ENCODE measurements around the gene HNRNPK. TPM values are rescaled to one million over a fixed set of nuclear protein-coding genes. Genes with fewer than 3 reads are reported as not detected.
A peak's percentile ranks its signal among the peaks of the same experiment; 100 is the strongest.

HNRNPK gene
- total and polyA plus RNA-seq, 4 donors: 137 to 403 (median 231) TPM

DNA sequence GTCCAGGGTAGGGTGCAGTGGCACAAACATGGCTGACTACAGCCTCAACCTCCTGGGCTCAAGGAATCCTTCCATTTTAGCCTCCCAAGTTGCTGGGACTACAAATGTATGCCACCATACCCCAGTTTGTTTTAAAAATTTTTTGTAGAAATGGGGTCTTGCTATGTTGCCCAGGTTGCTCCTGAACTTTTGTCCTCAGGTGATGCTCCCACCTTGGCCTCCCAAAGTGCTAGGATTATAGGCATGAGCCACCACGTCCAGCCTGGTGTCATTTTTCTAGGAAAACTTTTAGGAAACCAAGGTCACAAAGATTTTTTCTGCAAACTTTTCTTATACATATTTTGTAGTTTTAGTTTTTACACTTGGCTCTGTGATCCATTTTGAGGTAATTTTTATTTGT, 11.3 kb upstream of the HNRNPK start:
- 97% methylated on average over 1 of the region's 1 CpG for WGBS
- DNase-seq (ENCODE audit: low spot score): no peak
- no peak overlapping the region for H3K9ac ChIP-seq (ENCODE audit: low read depth in 1 of 2, low read length in 2 of 2)
- TF ChIP-seq, protein P1, sequence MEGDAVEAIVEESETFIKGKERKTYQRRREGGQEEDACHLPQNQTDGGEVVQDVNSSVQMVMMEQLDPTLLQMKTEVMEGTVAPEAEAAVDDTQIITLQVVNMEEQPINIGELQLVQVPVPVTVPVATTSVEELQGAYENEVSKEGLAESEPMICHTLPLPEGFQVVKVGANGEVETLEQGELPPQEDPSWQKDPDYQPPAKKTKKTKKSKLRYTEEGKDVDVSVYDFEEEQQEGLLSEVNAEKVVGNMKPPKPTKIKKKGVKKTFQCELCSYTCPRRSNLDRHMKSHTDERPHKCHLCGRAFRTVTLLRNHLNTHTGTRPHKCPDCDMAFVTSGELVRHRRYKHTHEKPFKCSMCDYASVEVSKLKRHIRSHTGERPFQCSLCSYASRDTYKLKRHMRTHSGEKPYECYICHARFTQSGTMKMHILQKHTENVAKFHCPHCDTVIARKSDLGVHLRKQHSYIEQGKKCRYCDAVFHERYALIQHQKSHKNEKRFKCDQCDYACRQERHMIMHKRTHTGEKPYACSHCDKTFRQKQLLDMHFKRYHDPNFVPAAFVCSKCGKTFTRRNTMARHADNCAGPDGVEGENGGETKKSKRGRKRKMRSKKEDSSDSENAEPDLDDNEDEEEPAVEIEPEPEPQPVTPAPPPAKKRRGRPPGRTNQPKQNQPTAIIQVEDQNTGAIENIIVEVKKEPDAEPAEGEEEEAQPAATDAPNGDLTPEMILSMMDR (IDR thresholded peaks at IDR 0.05; ENCODE audit: low read depth, low read length, missing input control): no peak
- TF ChIP-seq RAD21 (IDR thresholded peaks at IDR 0.05): no peak
- TF ChIP-seq SP1 (IDR thresholded peaks at IDR 0.05): no peak
- TF ChIP-seq, protein P2, sequence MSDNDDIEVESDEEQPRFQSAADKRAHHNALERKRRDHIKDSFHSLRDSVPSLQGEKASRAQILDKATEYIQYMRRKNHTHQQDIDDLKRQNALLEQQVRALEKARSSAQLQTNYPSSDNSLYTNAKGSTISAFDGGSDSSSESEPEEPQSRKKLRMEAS (IDR thresholded peaks at IDR 0.05): no peak
- no peak for TF ChIP-seq YY1 (IDR thresholded peaks at IDR 0.05)
- H3K27ac ChIP-seq (ENCODE audit: low read depth in 1 of 2, low read length in 2 of 2): no peak overlapping the region
- no peaks in the 10 kb centered on the region for H3K27me3 ChIP-seq (ENCODE audit: control insufficient read depth in 4 of 4, insufficient read depth in 4 of 4, low read length in 3 of 4)
- H3K4me3 ChIP-seq (ENCODE audit: low read depth in 1 of 3, low read length in 3 of 3): no peak overlapping the region
- no peaks in the 10 kb centered on the region for H3K36me3 ChIP-seq (ENCODE audit: control insufficient read depth in 4 of 4, insufficient read depth in 3 of 4, low read depth in 1 of 4, low read length in 3 of 4)
- H3K9me3 ChIP-seq (ENCODE audit: control insufficient read depth in 4 of 4, low read length in 3 of 4): no peaks in the 10 kb centered on the region
- H3K4me1 ChIP-seq (ENCODE audit: control insufficient read depth in 4 of 4, insufficient read depth in 4 of 4, low read length in 3 of 4): peaks cover 0 to 27% (median 4%) of the 10 kb centered on the region in 4 donors

DNA sequence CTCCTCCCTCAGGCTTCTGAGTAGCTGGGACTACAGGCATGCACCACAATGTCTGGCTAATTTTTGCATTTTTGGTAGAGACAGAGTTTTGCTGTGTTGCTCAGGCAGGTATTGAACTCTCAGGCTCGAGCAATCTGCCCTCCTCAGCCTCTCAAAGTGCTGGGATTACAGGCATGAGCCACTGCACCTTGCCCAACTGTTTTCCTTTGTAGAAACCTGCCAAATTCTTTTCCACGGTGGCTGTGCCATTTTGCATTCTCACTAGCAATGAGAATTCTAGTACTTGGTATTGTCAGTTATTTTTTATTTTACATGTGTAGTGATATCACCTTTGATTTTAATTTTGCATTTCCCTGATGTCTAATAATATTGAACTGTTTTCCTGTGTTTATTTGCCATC, 8.4 kb upstream of the HNRNPK start:
- DNase-seq (ENCODE audit: low spot score): no peak
- Histone ChIP-seq H3K27ac (ENCODE audit: low read depth in 1 of 2, low read length in 2 of 2) (no peak overlapping the region), H3K36me3 (ENCODE audit: control insufficient read depth in 4 of 4, insufficient read depth in 3 of 4, low read depth in 1 of 4, low read length in 3 of 4) (no peaks in the 10 kb centered on the region), H3K4me3 (ENCODE audit: low read depth in 1 of 3, low read length in 3 of 3) (no peak overlapping the region), H3K27me3 (ENCODE audit: control insufficient read depth in 4 of 4, insufficient read depth in 4 of 4, low read length in 3 of 4) (no peaks in the 10 kb centered on the region), H3K9me3 (ENCODE audit: control insufficient read depth in 4 of 4, low read length in 3 of 4) (no peaks in the 10 kb centered on the region), H3K4me1 (ENCODE audit: control insufficient read depth in 4 of 4, insufficient read depth in 4 of 4, low read length in 3 of 4) (peaks cover 0 to 30% (median 4%) of the 10 kb centered on the region in 4 donors), H3K9ac (ENCODE audit: low read depth in 1 of 2, low read length in 2 of 2) (no peak overlapping the region)
- peak; percentile 21 to 38 for TF ChIP-seq HNF4A (conservative IDR thresholded peaks at IDR 0.05)
- no peak for TF ChIP-seq RXRA (IDR thresholded peaks at IDR 0.05)
- TF ChIP-seq YY1 (IDR thresholded peaks at IDR 0.05): peak; percentile 51
- 34% methylated on average over 2 of the region's 2 CpGs for WGBS

GRCh38 chr9:83987402-83987791, 7.4 kb upstream of the HNRNPK start:
- no peak overlapping the region for H3K9ac ChIP-seq (ENCODE audit: low read depth in 1 of 2, low read length in 2 of 2)
- no peaks in the 10 kb centered on the region for H3K27me3 ChIP-seq (ENCODE audit: control insufficient read depth in 4 of 4, insufficient read depth in 4 of 4, low read length in 3 of 4)
- H3K9me3 ChIP-seq (ENCODE audit: control insufficient read depth in 4 of 4, low read length in 3 of 4): no peaks in the 10 kb centered on the region
- H3K4me3 ChIP-seq (ENCODE audit: low read depth in 1 of 3, low read length in 3 of 3): no peak overlapping the region
- TF ChIP-seq NR2F2 (IDR thresholded peaks at IDR 0.05) (no peak), HNF4G (IDR thresholded peaks at IDR 0.05) (no peak), TAF1 (conservative IDR thresholded peaks at IDR 0.05) (no peak), RAD21 (IDR thresholded peaks at IDR 0.05) (no peak), YY1 (IDR thresholded peaks at IDR 0.05) (no peak), FOXA1 (IDR thresholded peaks at IDR 0.05) (no peak), ATF3 (IDR thresholded peaks at IDR 0.05) (no peak), FOXA2 (IDR thresholded peaks at IDR 0.05) (no peak), JUND (IDR thresholded peaks at IDR 0.05) (no peak), RXRA (IDR thresholded peaks at IDR 0.05) (no peak), HNF4A (conservative IDR thresholded peaks at IDR 0.05) (no peak), SP1 (IDR thresholded peaks at IDR 0.05) (no peak), EGR1 (IDR thresholded peaks at IDR 0.05; ENCODE audit: low read depth in 2 of 2) (no peak), GABPA (IDR thresholded peaks at IDR 0.05 in 1 of 2, conservative IDR thresholded peaks at IDR 0.05 in 1 of 2) (no peak)
- TF ChIP-seq, protein P3, sequence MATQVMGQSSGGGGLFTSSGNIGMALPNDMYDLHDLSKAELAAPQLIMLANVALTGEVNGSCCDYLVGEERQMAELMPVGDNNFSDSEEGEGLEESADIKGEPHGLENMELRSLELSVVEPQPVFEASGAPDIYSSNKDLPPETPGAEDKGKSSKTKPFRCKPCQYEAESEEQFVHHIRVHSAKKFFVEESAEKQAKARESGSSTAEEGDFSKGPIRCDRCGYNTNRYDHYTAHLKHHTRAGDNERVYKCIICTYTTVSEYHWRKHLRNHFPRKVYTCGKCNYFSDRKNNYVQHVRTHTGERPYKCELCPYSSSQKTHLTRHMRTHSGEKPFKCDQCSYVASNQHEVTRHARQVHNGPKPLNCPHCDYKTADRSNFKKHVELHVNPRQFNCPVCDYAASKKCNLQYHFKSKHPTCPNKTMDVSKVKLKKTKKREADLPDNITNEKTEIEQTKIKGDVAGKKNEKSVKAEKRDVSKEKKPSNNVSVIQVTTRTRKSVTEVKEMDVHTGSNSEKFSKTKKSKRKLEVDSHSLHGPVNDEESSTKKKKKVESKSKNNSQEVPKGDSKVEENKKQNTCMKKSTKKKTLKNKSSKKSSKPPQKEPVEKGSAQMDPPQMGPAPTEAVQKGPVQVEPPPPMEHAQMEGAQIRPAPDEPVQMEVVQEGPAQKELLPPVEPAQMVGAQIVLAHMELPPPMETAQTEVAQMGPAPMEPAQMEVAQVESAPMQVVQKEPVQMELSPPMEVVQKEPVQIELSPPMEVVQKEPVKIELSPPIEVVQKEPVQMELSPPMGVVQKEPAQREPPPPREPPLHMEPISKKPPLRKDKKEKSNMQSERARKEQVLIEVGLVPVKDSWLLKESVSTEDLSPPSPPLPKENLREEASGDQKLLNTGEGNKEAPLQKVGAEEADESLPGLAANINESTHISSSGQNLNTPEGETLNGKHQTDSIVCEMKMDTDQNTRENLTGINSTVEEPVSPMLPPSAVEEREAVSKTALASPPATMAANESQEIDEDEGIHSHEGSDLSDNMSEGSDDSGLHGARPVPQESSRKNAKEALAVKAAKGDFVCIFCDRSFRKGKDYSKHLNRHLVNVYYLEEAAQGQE (IDR thresholded peaks at IDR 0.05): no peak
- TF ChIP-seq, protein P2 (IDR thresholded peaks at IDR 0.05): no peak
- no peaks in the 10 kb centered on the region for H3K36me3 ChIP-seq (ENCODE audit: control insufficient read depth in 4 of 4, insufficient read depth in 3 of 4, low read depth in 1 of 4, low read length in 3 of 4)
- 94% methylated on average over 1 of the region's 1 CpG for WGBS
- DNase-seq (ENCODE audit: low spot score): no peak
- peaks cover 0 to 25% (median 2%) of the 10 kb centered on the region in 4 donors for H3K4me1 ChIP-seq (ENCODE audit: control insufficient read depth in 4 of 4, insufficient read depth in 4 of 4, low read length in 3 of 4)
- peak overlapping the region; percentile 51 to 69 for H3K27ac ChIP-seq (ENCODE audit: low read depth in 1 of 2, low read length in 2 of 2)

Measured in liver (tissue), 9 donors.